ENCODE results near the gene JMY. TPM values are rescaled to one million over a fixed set of nuclear protein-coding genes. Genes with fewer than 3 reads are reported as not detected.

The JMY gene
- total RNA-seq, 1 donor from 2014 or later = 6.9 TPM

DNA sequence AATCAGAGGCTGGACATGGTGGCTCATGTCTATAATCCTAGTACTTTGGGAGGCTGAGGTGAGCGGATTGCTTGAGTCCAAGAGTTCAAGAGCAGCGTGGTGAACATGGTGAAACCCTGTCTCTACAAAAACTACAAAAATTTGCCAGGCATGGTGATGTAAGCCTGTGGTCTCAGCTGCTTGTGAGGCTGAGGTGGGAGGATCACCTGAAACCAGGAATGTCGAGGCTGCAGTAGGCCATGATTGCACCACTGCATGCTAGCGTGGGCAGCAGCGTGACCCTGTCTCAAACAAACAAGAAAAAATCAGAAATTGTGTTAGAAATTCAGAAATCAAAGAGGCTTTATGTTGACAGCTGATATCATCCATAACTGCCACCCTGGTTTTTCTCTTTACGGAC, 21.4 kb downstream of the JMY start:
- Mint-ChIP-seq H3K9me3 (peaks cover 6% of the 10 kb centered on the region), H3K27ac (no peak overlapping the region), H3K27me3 (no peaks in the 10 kb centered on the region), H3K4me3 (no peak overlapping the region), H3K36me3 (ENCODE audit: low read depth) (peaks cover 7% of the 10 kb centered on the region), H3K4me1 (peaks cover 11% of the 10 kb centered on the region)
- DNase-seq = no peak
- ChIA-PET POLR2A (no interaction called here), CTCF (no interaction called here)
- no peak for TF ChIP-seq CTCF (IDR thresholded peaks at IDR 0.05)
- no peak for ATAC-seq (ENCODE audit: low read depth)
- intact Hi-C loops (cut with micrococcal nuclease) = no loop called here

- Mint-ChIP-seq H3K36me3 (ENCODE audit: low read depth) (no peaks in the 10 kb centered on the region), H3K4me3 (no peak overlapping the region), H3K9me3 (no peaks in the 10 kb centered on the region), H3K27ac (no peak overlapping the region), H3K27me3 (no peaks in the 10 kb centered on the region), H3K4me1 (peaks cover 18% of the 10 kb centered on the region)
- no peak for TF ChIP-seq CTCF (IDR thresholded peaks at IDR 0.05)
- ChIA-PET POLR2A (no interaction called here), CTCF (no interaction called here)
- no peak for DNase-seq
- intact Hi-C loops (cut with micrococcal nuclease) = no loop called here
- ATAC-seq (ENCODE audit: low read depth) = no peak
Measured at GRCh38 chr5:79258801-79259200, 22.9 kb downstream of the JMY start.

DNA sequence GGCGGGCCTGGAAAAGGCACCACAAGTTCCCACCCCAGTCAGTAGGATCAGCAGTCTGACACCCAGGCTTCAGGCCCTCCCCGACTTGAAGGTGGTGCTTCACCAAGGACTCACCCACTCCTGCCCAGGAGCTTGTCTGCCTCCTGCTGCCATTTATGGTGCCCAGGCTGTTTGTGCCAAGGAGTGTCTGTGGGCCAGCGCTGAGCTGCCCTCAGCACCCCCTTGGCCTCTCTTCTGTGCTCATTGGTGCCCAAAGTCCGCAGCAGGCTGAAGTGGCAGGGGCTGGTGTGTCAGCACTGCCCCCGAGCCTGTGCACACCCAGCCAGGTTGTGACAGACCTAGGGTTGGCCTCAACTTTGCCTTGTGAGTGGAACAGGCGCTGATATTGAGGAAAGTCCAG, 23.5 kb downstream of the JMY start:
- peaks cover 18% of the 10 kb centered on the region for H3K4me1 Mint-ChIP-seq

GRCh38 chr5:79259810-79260209, 23.9 kb downstream of the JMY start:
- intact Hi-C loops (cut with micrococcal nuclease) = no loop called here
- Mint-ChIP-seq H3K27ac (no peak overlapping the region), H3K9me3 (no peaks in the 10 kb centered on the region), H3K4me3 (no peak overlapping the region), H3K4me1 (peaks cover 18% of the 10 kb centered on the region), H3K36me3 (ENCODE audit: low read depth) (no peaks in the 10 kb centered on the region), H3K27me3 (no peaks in the 10 kb centered on the region)
- no peak for ATAC-seq (ENCODE audit: low read depth)
- TF ChIP-seq CTCF (IDR thresholded peaks at IDR 0.05) = no peak
- CTCF ChIA-PET = no interaction called here
- POLR2A ChIA-PET = no interaction called here
- DNase-seq = no peak

More for the DNA sequence above, 23.5 kb downstream of the JMY start:
- CTCF ChIA-PET = no interaction called here
- no peak overlapping the region for H3K27ac Mint-ChIP-seq
- ATAC-seq (ENCODE audit: low read depth) (no peak), DNase-seq (no peak)
- no peaks in the 10 kb centered on the region for H3K27me3 Mint-ChIP-seq
- no peak overlapping the region for H3K4me3 Mint-ChIP-seq
- H3K9me3 Mint-ChIP-seq = no peaks in the 10 kb centered on the region
- no peak for TF ChIP-seq CTCF (IDR thresholded peaks at IDR 0.05)
- POLR2A ChIA-PET = no interaction called here
- intact Hi-C loops (cut with micrococcal nuclease) = no loop called here
- no peaks in the 10 kb centered on the region for H3K36me3 Mint-ChIP-seq (ENCODE audit: low read depth)

GRCh38 chr5:79261897-79262296, 26.0 kb downstream of the JMY start:
- ATAC-seq (ENCODE audit: low read depth) (no peak), DNase-seq (no peak)
- Mint-ChIP-seq H3K4me3 (no peak overlapping the region), H3K27ac (no peak overlapping the region), H3K4me1 (peaks cover 12% of the 10 kb centered on the region), H3K27me3 (no peaks in the 10 kb centered on the region), H3K36me3 (ENCODE audit: low read depth) (no peaks in the 10 kb centered on the region), H3K9me3 (no peaks in the 10 kb centered on the region)
- no peak for TF ChIP-seq CTCF (IDR thresholded peaks at IDR 0.05)
- POLR2A ChIA-PET = no interaction called here
- intact Hi-C loops (cut with micrococcal nuclease) = no loop called here
- CTCF ChIA-PET = no interaction called here

All from activated B cell treated with CpG ODN at 0.5 μM for 24 hours (primary cell).